Upper lobe of left lung (tissue), 6 donors: ENCODE measurements around the gene NUTM2F. TPM values are rescaled to one million over a fixed set of nuclear protein-coding genes. Genes with fewer than 3 reads are reported as not detected.

ENCODE experiments used
- ATAC-seq, 2 donors: fragments of 200-7000 bp; cut with Tn5 transposase; one replicate each; pipeline ENCODE4 v1.9.1; 2022; ENCODE audit warnings: mild to moderate bottlenecking in 2 of 2, moderate library complexity in 2 of 2; ENCODE audit not compliant: low FRiP score in 2 of 2
- DNase-seq, 2 donors: peaks; one replicate each; pipeline ENCODE4 v3.0.0-alpha.2; 2019 to 2020
- H3K27ac ChIP-seq, 4 donors: fragments of 200-600 bp; sonication (generic); one replicate each; pipeline ENCODE4 v1.5.1; 2016 to 2019
- H3K27me3 ChIP-seq, 4 donors: fragments of 200-600 bp; sonication (generic); one replicate each; pipeline ENCODE4 v1.5.1; 2017 to 2019
- H3K36me3 ChIP-seq, 4 donors: fragments of 200-600 bp; sonication (generic); one replicate each; pipeline ENCODE4 v1.5.1; 2016 to 2019
- H3K4me1 ChIP-seq, 4 donors: fragments of 200-600 bp; sonication (generic); one replicate each; pipeline ENCODE4 v1.5.1; 2018 to 2019
- H3K4me3 ChIP-seq, 4 donors: fragments of 200-600 bp; sonication (generic); one replicate each; pipeline ENCODE4 v1.5.1; 2017 to 2019; ENCODE audit warnings: mild to moderate bottlenecking in 2 of 4, moderate library complexity in 1 of 4
- H3K9me3 ChIP-seq, 4 donors: fragments of 200-600 bp; sonication (generic); one replicate each; pipeline ENCODE4 v1.5.1; 2018 to 2019
- EP300 ChIP-seq, 4 donors: sonication (generic); formaldehyde crosslinking; IDR thresholded peaks; one replicate each; pipeline ENCODE4 v1.5.1; 2017; ENCODE audit warnings: antibody characterized with exemption in 4 of 4, control low read depth in 2 of 4
- POLR2A ChIP-seq, 4 donors: fragments of 450-650 bp; IDR thresholded peaks; one replicate each; pipeline ENCODE4 v1.5.1; 2016 to 2017; ENCODE audit warnings: antibody characterized with exemption in 4 of 4, mild to moderate bottlenecking in 2 of 4
- POLR2AphosphoS5 ChIP-seq, 2 donors: sonication (generic); formaldehyde crosslinking; IDR thresholded peaks; one replicate each; pipeline ENCODE4 v1.5.1; 2017; ENCODE audit warnings: antibody characterized with exemption in 2 of 2
- WGBS, 2 donors: methylation state at CpG; one replicate each; pipeline ENCODE4 v1.1.5; 2017 to 2018; 5-methylcytosine and 5-hydroxymethylcytosine counted together
- total RNA-seq, 6 donors: library from RNA; depleted of rRNA in 4 of 6; stranded (reverse); fragments of >200 nt in 4 of 6; gene quantifications; one replicate each; pipeline versions ENCODE4 v1.1.0 to v1.2.1, GENCODE V29; 2016 to 2021
- TF ChIP-seq, protein P1 (sequence below), 6 experiments: fragments of 450-650 bp in 4 of 6; fragments of 200-600 bp in 2 of 6; sonication (generic) in 2 of 6; IDR thresholded peaks; one replicate each; pipeline ENCODE4 v1.5.1; 2016 to 2019; ENCODE audit warnings: antibody characterized with exemption in 6 of 6
- donor health status: DM: no; HTN: no; CAD: no; lungs with moderate emphysema.
- donor health status: DM: no; HTN: yes; CAD: no; lungs with severe emphysema.

NUTM2F gene
- total RNA-seq, 6 donors from 2014 or later, result not detected

DNA sequence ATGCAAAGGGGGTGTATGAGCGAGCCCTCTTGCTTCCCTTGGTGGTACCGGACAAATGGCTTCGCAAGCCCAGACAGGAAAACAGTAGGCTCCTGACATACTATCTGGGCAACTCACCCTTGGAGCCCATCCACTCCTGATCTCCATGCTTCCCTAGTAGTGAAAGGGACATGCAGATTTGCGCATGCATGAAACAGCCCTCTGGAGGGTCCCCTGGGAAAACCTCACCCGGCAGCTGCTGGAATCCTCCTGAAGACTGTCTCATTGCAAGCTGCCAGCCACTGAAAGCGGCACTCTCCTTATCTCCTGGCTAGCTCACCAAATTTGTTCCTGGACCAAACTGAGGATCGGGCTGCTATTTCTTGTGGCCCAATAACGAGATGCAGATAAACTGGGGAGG lies 59.2 kb downstream of the NUTM2F start:
- Histone ChIP-seq H3K27me3 (no peaks in the 10 kb centered on the region), H3K36me3 (no peaks in the 10 kb centered on the region), H3K27ac (no peak overlapping the region), H3K4me1 (no peaks in the 10 kb centered on the region), H3K4me3 (no peak overlapping the region), H3K9me3 (peaks cover 0 to 9% (median 6%) of the 10 kb centered on the region in 4 donors)
- TF ChIP-seq EP300 (IDR thresholded peaks at IDR 0.05), result no peak
- no peak for TF ChIP-seq POLR2A (IDR thresholded peaks at IDR 0.05)
- TF ChIP-seq, protein P1, sequence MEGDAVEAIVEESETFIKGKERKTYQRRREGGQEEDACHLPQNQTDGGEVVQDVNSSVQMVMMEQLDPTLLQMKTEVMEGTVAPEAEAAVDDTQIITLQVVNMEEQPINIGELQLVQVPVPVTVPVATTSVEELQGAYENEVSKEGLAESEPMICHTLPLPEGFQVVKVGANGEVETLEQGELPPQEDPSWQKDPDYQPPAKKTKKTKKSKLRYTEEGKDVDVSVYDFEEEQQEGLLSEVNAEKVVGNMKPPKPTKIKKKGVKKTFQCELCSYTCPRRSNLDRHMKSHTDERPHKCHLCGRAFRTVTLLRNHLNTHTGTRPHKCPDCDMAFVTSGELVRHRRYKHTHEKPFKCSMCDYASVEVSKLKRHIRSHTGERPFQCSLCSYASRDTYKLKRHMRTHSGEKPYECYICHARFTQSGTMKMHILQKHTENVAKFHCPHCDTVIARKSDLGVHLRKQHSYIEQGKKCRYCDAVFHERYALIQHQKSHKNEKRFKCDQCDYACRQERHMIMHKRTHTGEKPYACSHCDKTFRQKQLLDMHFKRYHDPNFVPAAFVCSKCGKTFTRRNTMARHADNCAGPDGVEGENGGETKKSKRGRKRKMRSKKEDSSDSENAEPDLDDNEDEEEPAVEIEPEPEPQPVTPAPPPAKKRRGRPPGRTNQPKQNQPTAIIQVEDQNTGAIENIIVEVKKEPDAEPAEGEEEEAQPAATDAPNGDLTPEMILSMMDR (IDR thresholded peaks at IDR 0.05), result no peak
- no peak for TF ChIP-seq POLR2AphosphoS5 (IDR thresholded peaks at IDR 0.05)
- 91 to 95% methylated on average over 6 to 8 of the region's 8 CpGs for WGBS, 2 donors
- DNase-seq (no peak), ATAC-seq (no peak)

Other genes with a start within 250 kb of the NUTM2F start
- gene PTPDC1, start 244.2 kb downstream of the NUTM2F start, total RNA-seq, result 10 to 100 TPM in 4 of 6 donors, 1 to 10 TPM in 2; 9.0 to 24.5 (median 16.6) TPM
- gene ZNF169, start 69.3 kb downstream of the NUTM2F start, total RNA-seq, result 10 to 100 TPM in 4 of 6 donors, 1 to 10 TPM in 2; 5.3 to 20.2 (median 12.1) TPM
- under 1 TPM in 2 of 6 donors, not detected in 4; 0.10 to 0.24 TPM for gene PCAT7, start 226.4 kb upstream of the NUTM2F start, total RNA-seq